Measurements from ENCODE around the gene LRMDA. TPM values are rescaled to one million over a fixed set of nuclear protein-coding genes. Genes with fewer than 3 reads are reported as not detected.
A peak's percentile ranks its signal among the peaks of the same experiment; 100 is the strongest.

Gene LRMDA
- total and polyA plus RNA-seq, 2 of the 13 experiments (the other 11 are each of a cell fraction or from before 2014, with no cell fraction given), result 13.4 to 22.0 TPM

- TF ChIP-seq ZNF280B (CRISPR knock-in tag; IDR thresholded peaks at IDR 0.05; ENCODE audit: borderline replicate concordance) (no peak), NR3C1 (CRISPR knock-in tag; IDR thresholded peaks at IDR 0.05) (no peak), ZNF34 (CRISPR knock-in tag; IDR thresholded peaks at IDR 0.05; ENCODE audit: borderline replicate concordance) (no peak), ZSCAN20 (CRISPR knock-in tag; IDR thresholded peaks at IDR 0.05; ENCODE audit: borderline replicate concordance) (peak; percentile 28; the same call in 1 of the 2 replicates), ZFP41 (CRISPR knock-in tag; IDR thresholded peaks at IDR 0.05; ENCODE audit: borderline replicate concordance) (no peak), IKZF1 (IDR thresholded peaks at IDR 0.05) (no peak), ZNF777 (CRISPR knock-in tag; IDR thresholded peaks at IDR 0.05) (no peak; the same call in none of the 2 replicates), SNAPC2 (CRISPR knock-in tag; IDR thresholded peaks at IDR 0.05) (no peak), BRCA1 (CRISPR knock-in tag; IDR thresholded peaks at IDR 0.05) (no peak), ZNF317 (CRISPR knock-in tag; IDR thresholded peaks at IDR 0.05) (no peak), KDM4B (CRISPR knock-in tag; IDR thresholded peaks at IDR 0.05) (no peak), THYN1 (CRISPR knock-in tag; IDR thresholded peaks at IDR 0.05; ENCODE audit: borderline replicate concordance, low read depth) (no peak), CENPBD1 (CRISPR knock-in tag; IDR thresholded peaks at IDR 0.05; ENCODE audit: borderline replicate concordance, low read depth) (no peak)
- TF ChIP-seq, protein P1, sequence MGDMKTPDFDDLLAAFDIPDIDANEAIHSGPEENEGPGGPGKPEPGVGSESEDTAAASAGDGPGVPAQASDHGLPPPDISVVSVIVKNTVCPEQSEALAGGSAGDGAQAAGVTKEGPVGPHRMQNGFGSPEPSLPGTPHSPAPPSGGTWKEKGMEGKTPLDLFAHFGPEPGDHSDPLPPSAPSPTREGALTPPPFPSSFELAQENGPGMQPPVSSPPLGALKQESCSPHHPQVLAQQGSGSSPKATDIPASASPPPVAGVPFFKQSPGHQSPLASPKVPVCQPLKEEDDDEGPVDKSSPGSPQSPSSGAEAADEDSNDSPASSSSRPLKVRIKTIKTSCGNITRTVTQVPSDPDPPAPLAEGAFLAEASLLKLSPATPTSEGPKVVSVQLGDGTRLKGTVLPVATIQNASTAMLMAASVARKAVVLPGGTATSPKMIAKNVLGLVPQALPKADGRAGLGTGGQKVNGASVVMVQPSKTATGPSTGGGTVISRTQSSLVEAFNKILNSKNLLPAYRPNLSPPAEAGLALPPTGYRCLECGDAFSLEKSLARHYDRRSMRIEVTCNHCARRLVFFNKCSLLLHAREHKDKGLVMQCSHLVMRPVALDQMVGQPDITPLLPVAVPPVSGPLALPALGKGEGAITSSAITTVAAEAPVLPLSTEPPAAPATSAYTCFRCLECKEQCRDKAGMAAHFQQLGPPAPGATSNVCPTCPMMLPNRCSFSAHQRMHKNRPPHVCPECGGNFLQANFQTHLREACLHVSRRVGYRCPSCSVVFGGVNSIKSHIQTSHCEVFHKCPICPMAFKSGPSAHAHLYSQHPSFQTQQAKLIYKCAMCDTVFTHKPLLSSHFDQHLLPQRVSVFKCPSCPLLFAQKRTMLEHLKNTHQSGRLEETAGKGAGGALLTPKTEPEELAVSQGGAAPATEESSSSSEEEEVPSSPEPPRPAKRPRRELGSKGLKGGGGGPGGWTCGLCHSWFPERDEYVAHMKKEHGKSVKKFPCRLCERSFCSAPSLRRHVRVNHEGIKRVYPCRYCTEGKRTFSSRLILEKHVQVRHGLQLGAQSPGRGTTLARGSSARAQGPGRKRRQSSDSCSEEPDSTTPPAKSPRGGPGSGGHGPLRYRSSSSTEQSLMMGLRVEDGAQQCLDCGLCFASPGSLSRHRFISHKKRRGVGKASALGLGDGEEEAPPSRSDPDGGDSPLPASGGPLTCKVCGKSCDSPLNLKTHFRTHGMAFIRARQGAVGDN (CRISPR knock-in tag; IDR thresholded peaks at IDR 0.05), result peak; percentile 62
- TF ChIP-seq, protein P2, sequence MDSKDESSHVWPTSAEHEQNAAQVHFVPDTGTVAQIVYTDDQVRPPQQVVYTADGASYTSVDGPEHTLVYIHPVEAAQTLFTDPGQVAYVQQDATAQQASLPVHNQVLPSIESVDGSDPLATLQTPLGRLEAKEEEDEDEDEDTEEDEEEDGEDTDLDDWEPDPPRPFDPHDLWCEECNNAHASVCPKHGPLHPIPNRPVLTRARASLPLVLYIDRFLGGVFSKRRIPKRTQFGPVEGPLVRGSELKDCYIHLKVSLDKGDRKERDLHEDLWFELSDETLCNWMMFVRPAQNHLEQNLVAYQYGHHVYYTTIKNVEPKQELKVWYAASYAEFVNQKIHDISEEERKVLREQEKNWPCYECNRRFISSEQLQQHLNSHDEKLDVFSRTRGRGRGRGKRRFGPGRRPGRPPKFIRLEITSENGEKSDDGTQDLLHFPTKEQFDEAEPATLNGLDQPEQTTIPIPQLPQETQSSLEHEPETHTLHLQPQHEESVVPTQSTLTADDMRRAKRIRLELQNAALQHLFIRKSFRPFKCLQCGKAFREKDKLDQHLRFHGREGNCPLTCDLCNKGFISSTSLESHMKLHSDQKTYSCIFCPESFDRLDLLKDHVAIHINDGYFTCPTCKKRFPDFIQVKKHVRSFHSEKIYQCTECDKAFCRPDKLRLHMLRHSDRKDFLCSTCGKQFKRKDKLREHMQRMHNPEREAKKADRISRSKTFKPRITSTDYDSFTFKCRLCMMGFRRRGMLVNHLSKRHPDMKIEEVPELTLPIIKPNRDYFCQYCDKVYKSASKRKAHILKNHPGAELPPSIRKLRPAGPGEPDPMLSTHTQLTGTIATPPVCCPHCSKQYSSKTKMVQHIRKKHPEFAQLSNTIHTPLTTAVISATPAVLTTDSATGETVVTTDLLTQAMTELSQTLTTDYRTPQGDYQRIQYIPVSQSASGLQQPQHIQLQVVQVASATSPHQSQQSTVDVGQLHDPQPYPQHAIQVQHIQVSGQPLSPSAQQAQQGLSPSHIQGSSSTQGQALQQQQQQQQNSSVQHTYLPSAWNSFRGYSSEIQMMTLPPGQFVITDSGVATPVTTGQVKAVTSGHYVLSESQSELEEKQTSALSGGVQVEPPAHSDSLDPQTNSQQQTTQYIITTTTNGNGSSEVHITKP (CRISPR knock-in tag; IDR thresholded peaks at IDR 0.05; ENCODE audit: low read depth), result no peak
- TF ChIP-seq, protein P3, sequence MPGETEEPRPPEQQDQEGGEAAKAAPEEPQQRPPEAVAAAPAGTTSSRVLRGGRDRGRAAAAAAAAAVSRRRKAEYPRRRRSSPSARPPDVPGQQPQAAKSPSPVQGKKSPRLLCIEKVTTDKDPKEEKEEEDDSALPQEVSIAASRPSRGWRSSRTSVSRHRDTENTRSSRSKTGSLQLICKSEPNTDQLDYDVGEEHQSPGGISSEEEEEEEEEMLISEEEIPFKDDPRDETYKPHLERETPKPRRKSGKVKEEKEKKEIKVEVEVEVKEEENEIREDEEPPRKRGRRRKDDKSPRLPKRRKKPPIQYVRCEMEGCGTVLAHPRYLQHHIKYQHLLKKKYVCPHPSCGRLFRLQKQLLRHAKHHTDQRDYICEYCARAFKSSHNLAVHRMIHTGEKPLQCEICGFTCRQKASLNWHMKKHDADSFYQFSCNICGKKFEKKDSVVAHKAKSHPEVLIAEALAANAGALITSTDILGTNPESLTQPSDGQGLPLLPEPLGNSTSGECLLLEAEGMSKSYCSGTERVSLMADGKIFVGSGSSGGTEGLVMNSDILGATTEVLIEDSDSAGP (CRISPR knock-in tag; IDR thresholded peaks at IDR 0.05; ENCODE audit: borderline replicate concordance), result 0 out of 2 replicates have a peak, but pooled peaks have one; percentile 6
These were observed 31.8 kb upstream of the LRMDA start (continued) for GRCh38 chr10:75399461-75400162.

Measured in HepG2 (cell line).